GM19240 (cell line): ENCODE measurements around the gene GPX2.

Experiments used
- DNase-seq: peaks from one replicate; pipeline ENCODE4 v3.0.0; 2011; ENCODE audit warnings: low spot score; ENCODE audit not compliant: insufficient read length

GPX2 gene

DNA sequence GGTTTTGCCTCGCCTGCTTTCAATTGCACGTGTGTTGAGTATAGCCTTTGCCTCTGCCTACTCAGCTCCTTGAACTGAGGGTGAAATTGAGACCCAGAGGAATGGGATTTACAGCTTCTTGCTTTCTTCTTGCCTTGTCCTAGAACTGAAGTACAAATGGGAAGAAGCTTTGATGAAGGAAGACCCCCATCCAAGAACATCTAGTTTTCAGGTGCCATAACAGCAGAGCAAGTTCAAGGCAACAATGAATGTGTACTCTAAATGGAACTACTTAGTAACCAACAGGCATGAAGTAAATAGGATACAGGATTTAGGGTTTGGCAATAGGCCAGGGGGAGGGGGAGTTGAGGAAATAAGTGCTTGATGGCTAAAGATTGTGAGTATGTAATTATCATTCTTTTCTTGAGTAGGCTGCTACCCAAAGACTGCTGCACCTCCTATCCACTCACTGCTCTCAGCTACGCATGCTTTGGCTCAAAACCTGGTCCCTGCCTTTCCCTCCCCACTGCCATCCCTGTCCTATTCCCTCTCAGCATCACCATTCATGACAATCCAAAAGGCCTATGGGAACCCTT, 2.1 kb downstream of the GPX2 start:
- no peak for DNase-seq

DNA sequence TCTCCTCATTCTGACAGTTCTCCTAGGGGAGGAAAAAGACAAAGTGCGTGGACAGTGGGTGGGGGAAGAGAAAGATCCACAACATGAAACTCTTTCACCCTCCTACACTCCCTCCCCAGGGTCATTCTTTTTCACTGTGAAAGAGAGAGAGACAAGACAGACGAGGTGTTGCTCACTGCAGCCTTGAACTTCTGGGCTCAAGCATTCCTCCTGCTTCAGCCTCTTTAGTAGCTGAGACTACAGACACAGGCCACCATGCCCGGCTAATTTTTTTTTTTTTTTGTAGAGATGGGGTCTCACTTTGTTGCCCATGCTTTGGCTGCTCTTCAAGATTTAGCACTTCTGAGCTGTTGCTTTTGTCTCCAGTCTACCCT, 2.7 kb downstream of the GPX2 start:
- no peak for DNase-seq

DNA sequence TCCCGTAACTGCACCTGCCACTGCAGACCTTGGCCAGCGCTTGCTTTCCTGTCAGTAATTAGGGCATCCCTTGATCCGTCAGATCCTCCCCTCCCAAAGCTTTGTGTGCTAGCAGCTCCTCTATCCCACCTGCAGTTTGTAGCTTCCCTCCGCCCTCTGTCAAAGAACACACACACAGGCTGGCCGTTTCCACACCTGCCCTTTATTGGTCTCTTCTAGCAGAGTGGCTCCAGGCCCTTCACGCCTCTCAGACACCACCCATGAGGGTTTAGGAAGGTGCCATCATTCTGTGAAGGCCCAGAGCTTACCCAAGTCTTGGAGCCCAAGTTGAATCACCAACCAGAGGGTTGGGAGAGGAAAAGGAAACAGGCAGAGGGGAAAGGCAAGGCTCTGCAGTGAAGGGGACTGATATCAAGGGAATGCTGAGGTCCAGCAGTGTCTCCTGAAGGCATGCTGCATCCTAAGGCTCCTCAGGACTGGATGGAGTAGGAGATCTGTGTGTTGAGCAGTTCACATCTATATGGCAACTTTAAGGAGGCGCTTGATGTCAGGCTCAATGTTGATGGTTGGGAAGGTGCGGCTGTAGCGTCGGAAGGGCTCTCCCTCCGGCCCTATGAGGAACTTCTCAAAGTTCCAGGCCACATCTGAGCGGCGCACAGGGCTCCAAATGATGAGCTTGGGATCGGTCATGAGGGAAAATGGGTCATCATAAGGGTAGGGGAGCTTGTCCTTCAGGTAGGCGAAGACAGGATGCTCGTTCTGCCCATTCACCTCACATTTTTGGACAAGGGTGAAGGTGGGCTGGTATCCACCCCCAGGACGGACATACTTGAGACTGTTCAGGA, 3.4 kb downstream of the GPX2 start:
- DNase-seq: no peak

DNA sequence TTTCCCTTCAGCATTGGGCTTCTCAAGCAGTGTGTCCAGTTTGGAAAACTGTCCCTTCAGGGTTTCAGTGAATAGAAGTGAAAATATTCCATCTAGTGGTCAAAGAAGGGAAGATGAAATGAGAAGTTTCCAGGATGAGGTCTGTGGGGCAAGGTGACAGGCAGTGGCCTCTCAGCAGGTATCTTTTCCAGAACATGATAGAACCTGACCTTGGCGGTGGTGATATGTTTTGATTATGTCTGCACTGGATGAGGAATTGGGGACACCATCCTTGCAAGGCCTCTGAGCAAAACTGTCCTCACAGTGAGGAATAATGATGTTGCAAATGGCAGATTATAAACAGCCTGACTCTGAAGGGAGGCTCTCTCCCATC, 4.7 kb downstream of the GPX2 start:
- DNase-seq: no peak

DNA sequence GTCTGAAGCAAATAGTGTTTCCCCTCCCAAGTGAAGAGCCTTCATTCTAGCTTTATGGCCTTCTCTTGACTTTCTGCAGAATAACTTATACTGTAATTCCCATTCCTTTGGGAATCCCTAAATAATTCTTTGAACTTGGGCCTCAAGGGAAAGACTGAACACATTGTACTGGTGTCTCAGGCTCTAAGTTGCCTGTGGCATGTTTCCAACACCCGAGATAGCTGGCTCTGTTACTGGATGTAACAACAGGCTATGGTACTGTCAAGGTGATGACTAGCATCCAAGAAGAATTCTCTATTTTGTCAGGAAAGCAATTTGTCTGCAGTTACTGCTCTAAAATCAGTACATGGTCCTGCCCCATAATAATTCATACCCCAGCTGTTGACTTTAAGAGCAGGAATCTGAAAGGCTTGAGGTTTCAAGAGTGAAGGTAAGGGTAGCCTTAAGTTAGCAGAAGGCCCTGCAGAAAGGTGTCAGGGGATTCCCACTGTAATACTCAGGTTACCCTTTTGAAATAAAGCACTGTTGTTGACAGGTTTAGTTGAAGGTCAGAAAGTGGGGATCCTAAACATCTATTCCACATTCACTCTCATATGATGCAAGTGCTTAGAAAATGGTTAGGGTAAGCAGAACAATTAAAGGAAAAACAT, 5.2 kb downstream of the GPX2 start:
- no peak for DNase-seq

DNA sequence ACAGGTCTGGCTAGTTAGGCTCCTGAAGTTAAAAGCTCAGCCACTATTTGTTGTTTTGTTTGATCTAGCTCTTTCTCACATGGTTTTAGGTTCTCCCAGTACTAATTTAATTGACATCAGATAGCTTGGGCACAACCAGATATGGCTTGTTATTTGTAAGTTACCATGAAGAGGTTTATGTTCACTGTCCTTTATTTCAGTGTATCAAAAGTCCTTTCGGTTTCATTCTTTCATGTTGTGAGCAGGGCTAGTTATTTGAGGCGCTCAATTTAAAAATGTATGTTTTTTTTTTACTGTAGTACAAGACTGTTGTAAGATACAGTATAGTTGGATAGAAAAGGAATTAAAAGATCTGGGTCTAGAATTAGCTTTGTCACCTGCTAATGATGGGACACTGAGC, 7.0 kb downstream of the GPX2 start:
- DNase-seq: no peak

DNA sequence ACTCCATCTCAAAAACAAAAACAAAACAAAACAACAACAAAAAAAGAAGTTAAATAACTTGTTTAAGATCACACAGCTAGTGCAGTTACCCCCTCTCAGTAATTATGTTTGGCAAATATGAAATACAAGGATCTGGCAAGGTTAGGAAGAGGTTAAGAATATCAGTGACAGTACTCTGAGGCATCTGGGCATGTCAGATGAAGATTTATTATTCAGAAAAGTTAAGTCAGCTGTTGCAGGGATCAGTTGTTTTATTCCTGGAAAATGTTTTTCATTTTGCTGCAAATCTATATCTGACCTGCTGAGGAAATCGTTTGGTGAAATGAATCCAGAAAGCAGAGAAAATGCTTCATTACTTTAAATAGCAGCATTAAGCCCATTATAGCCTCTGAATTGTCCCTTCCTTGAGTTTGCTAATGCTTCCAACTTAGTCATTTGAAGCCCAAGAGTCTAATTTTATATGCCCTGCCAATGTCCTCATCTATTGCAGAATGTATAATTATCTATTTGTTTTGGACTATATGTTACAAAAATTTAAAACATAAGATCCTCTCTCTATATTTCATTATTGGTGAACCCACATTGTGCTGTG, 8.1 kb downstream of the GPX2 start:
- no peak for DNase-seq

DNA sequence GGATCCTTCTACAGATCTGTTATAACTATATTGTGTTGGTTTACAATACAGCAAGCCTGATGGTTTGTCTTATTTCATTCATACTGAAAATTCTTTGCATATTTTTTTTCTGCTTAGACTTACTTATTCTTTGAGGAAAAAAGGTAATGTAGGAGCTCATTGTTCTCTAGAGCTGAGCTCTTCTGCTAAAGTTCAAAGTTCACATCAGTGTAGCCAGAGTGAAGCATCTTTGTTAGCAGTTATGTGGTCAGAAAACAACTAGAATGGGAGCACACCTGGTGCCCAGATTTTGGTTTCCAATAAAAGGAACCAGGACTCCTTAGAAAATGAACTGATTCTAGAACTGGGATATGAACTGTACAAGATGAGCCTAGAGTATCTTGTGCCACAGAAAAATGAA, 10.3 kb downstream of the GPX2 start:
- no peak for DNase-seq

DNA sequence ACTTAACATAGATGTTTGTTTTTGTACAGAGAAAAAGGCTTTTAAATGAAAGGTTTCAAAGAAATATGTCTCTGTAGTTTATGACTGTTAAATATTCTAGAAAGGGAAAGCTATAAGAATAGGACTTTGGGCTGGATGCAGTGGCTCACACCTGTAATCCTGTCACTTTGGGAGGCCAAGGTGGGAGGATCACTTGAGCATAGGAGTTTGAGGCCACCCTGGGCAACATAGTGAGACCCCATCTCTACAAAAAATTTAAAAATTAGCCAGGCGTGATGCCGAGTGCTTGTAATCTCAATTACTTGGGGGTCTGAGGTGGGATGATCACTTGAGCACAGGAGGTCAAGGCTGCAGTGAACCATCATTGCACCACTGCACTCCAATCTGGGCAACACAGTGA, 11.4 kb downstream of the GPX2 start:
- DNase-seq: no peak

DNA sequence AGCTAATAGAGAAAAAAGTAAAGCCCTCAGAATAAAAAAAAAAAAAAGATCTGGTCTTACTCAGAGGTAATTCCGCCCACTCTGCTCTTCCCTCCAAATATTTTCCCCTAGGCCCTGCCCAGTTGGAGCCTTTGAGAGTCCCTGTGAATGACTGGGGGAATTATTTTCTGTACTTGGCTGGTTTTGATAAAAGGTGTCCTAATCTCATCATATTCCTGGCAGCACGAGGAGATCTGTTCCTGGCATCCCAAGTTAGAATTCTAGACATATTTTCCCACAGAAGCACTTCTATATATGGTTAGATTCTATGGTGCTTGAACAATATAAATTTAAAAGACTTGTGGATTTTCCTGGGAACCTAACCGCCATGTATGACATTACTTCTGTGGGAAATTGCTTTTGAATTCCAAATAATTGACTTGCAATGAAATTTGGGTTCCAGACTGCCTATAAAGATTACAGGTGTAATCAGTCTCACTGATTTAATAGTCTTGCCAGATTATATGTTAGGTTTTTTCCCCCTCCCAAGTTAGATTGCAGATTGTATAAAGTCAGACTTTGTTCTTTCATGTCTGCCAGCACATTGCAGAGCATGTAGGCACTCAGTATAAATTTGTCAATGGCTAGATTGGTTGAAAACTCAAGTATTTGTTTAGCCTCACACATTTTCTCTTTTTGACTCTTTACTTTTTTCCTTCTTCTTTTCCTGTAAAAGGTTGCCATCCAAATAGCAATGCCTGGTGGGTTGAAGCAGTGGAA, 12.3 kb downstream of the GPX2 start:
- no peak for DNase-seq

DNA sequence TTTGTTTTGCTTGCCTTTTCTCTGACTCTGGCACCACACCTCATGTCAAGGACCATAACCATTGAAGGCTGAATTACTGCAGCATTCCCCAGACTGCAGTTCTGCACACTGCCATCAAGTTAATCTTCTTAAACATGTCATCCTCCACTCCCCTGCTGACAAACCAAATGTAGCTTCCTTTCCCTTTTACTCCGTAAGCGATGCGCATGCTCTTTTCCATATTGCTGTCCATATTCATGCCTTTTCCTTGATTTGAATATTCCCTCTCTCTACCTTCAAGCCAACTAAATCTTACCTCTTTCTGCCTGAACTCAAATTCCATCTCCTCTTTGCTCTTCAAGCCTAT, 13.6 kb downstream of the GPX2 start:
- no peak for DNase-seq

DNA sequence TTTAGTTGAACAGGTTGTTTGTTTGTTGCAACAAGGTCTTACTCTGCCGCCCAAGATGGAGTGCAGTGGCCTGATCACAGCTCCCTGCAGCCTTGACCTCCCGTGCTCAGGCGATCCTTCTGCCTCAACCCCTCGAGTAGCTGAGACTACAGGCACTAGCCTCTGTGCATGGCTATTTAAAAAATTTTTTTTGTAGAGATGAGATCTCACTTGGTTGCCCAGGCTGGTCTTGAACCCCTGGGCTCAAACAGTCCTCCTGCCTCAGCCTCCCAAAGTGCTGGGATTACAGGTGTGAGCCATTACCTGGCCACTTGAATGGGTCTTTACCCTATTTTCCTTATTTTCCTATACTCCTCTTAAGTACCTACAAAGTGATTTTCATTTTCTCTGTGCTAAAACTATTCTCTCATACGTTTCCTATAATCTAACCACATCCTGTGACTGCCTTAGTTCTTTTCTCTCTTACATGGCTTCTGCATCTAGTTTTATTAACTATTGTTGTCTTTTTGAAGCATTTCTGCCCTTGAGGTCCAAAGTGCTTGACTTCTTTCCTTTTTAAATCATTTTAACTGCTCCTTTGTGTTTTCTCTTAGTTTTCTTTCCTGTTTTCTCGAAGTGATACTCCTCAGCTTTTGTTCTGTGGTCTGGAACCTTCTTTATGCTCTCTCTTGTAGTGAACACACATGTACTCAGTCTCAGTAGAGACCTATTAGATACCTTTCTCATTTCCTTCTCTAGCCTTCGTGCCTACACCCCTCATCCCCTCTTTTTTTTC, 14.1 kb downstream of the GPX2 start:
- DNase-seq: no peak

DNA sequence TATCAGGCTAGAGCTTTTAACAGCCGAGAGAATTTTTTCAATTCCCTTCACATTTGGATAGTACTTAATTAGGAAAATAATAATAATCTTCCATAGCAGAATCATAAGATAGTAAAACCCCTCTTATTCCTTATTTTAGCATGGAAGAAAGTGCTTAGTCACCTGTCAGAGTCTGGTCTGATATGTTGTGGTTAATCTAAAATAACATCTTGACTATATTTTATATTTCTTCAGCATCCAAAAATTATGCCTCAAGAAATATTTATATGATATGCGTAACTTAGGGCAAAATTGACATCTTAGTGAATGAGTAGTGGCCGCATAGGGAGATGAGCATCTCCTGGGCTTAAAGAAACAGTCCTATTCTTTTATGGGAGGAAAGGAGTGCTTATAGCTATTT, 15.5 kb downstream of the GPX2 start:
- no peak for DNase-seq

DNA sequence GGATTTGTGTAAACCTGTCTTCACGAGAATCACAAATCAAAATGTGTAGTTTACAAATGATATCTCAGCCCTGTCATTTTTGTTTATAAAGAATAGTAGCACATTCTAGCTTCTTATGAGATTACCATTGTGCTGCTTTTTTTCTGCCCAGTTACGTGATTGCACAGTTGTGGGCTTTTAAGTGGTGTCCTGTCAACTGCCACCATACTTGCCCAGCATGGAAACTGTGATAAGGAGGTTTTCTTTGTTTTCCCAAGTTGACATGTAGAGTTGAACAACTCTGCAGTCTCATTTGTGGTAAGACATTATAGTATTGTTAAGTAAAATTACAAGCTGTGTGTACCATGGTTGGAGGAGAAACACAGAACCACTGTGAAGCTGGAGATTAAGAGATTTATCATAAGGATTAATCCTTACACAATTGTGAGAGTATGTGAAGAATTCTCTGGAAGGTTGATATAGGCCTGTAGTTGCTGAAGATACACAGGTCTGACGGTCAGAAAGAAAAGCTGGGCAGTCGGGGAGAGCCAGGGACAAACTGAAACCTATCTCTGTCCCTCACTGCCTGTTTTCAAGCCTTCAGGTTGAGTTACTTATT, 16.0 kb downstream of the GPX2 start:
- DNase-seq: no peak

DNA sequence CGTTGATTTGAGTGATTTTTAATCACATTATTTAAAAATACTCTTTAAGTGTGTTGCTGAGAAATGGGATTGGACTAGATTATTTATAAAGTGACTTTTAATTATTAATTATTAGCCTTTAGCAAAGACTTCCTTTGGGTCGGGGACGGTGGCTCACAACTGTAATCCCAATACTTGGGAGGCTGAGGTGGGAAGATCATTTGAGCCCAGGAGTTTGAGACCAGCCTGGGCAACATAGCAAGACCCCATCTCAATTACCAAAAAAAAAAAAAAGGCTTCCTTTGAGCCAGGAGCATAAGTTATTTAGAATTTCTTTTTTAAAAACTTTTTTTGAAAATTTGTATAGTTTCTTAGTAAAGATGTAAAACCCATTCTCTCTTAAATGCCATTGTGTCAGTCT, 19.5 kb downstream of the GPX2 start:
- no peak for DNase-seq

DNA sequence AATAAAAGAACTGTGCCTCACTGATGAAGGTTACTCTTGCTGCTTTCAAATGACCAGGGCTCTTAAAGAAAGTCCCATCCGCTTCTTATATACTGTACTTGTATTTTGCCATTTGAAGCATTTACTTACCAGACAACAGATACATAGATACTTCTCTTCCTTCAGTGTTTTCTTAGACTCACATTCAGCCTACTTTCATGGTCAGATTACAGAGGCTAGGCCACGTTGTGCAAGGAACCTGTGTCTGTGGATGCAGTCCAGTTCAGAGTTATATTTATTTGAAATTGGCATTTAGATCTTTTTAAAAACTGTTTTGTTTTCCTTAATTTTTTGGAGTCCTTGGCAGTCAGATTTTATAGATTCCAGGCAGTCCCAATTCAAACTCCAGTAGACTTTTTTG, 22.1 kb downstream of the GPX2 start:
- DNase-seq: no peak

DNA sequence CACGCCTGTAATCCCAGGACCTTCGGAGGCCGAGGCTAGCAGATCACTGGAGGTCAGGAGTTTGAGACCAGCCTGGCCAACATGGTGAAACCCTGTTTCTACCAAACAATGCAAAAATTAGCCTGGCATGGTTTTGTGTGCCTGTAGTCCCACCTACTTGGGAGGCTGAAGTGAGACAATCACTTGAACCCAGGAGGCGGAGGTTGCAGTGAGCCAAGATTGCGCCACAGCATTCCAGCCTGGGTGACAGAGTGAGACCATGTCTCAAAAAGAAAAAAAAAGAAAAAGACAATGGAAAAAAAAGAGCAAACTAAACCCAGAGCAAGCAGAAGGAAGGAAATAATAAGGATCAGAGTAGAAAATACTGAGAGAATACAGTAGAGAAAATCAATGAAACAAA, 22.9 kb downstream of the GPX2 start:
- no peak for DNase-seq

DNA sequence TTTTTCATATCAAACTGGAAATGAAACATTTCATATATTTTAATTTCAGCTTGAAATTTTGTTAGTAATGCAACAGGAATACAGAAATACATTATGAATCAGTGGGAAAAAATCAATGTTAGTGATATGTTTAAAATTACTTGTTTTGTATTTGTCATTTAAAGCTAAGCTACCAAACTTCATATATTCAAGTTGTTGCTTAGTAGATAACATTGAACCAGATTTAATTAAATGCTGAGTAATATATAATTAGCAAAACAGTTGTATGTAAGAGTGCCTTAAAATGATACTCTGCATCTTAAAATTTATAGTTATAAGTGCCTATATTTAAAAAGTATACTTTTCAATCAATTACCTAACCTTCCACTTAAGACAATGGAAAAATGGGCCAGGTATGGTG, 23.3 kb downstream of the GPX2 start:
- DNase-seq: no peak

DNA sequence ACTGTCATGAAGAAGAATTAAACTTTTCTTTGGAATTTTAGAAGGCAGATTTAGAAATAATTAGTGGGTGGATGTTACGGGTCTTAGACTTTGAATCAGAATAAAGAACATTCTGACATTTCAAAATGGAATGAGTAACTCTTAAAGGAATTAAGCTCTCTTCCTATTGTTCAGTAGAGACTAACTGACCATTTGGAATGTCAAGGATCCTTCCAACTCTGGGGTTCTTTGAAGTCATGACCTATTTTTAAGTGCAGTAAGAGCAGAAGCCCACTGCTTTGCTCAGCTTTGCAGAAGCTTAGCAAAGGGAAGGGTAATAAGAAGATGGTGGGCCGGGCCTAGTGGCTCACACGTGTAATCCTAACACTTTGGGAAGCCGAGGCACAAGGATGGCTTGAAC, 24.3 kb downstream of the GPX2 start:
- no peak for DNase-seq

DNA sequence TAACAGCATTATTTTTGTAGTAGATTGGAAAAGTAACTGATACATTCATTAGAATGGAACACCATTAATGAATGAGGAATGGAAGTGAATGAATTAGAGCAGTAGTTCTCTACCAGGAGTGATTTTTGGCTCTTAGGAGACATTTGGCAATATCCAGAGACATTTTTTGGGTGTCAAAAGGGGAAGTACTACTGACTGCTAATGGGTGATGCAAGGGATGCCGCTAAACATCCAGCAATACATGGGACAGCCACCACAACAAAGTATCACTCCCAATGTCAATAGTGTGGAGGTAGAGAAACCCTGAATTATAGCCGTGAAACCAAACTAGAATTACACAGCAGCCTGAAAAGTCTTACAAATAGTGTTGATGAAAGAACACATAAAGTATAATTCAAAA, 26.7 kb downstream of the GPX2 start:
- no peak for DNase-seq

DNA sequence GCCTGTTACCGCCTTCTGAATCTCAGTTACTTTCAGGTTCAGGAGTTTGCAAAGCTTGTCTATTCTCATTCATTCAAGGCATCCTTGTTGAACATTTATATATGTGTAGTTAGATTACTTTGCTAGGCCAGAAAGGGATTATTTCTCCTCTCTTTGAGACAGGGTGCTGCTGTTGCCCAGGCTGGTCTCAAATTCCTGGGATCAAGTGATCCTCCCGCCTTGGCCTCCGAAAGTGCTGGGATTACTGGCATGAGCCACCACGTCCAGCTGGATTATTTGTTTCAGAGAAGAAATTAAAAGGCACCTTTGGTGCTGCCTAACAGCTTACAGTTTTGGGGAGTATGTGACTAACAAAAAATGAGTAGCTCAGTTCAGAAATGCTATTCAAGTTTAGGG, 27.5 kb downstream of the GPX2 start:
- no peak for DNase-seq
